ENCODE measurements around the gene CFAP53. TPM values are rescaled to one million over a fixed set of nuclear protein-coding genes. Genes with fewer than 3 reads are reported as not detected.
A peak's percentile ranks its signal among the peaks of the same experiment; 100 is the strongest.
"Not testable (repeated sequence)": the region's sequence is repeated elsewhere in the genome, so short reads cannot be mapped to it uniquely, and the experiment has no call there.

Gene CFAP53, protein sequence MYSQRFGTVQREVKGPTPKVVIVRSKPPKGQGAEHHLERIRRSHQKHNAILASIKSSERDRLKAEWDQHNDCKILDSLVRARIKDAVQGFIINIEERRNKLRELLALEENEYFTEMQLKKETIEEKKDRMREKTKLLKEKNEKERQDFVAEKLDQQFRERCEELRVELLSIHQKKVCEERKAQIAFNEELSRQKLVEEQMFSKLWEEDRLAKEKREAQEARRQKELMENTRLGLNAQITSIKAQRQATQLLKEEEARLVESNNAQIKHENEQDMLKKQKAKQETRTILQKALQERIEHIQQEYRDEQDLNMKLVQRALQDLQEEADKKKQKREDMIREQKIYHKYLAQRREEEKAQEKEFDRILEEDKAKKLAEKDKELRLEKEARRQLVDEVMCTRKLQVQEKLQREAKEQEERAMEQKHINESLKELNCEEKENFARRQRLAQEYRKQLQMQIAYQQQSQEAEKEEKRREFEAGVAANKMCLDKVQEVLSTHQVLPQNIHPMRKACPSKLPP
- total RNA-seq (1 to 10 TPM; 1.2 TPM), polyA plus RNA-seq (under 1 TPM in 2 of 3 donors, not detected in 1; 0.31 to 0.57 TPM), total RNA-seq (0.84 to 2.5 (median 1.3) reads per million in 6 experiments)

- ATAC-seq (peak; percentile 83 to 87), DNase-seq (peak; percentile 63 to 93 (median 84))
- Mint-ChIP-seq H3K9me3 (no peaks in the 10 kb centered on the region), H3K4me1 (peaks cover 6 to 28% (median 22%) of the 10 kb centered on the region in 4 donors), H3K27ac (peak within 1 kb of the TSS; percentile 54 to 95 (median 93)), H3K36me3 (peaks cover 0 to 21% (median 0%) of the 10 kb centered on the region in 3 donors), H3K4me3 (peak within 1 kb of the TSS; percentile 81 to 97 (median 91)), H3K27me3 (peaks cover 0 to 1% (median 0%) of the 10 kb centered on the region in 5 donors)
- POLR2A ChIA-PET = interaction anchor here (0.7 to 2.8 kb wide), 7 partner anchors 15 to 806 kb away, joined by 3 to 29 read pairs (median 3); partner anchors contain the start of genes C18orf32, DYM, MBD1 and SKA1
Observed at GRCh38 chr18:50266248-50266704, at the start of gene CFAP53. Gene CFAP53, minus strand, starts transcription at chr18:50266495. Its CDS starts 91 bp downstream, at chr18:50266404.

- H3K27me3 Mint-ChIP-seq = peaks cover 0 to 17% (median 3%) of the 10 kb centered on the region in 5 donors
- peak overlapping the region in 1 of 10 donors; percentile 36 for H3K4me3 Mint-ChIP-seq
- no peaks in the 10 kb centered on the region for H3K9me3 Mint-ChIP-seq
- H3K27ac Mint-ChIP-seq = no peak overlapping the region
- POLR2A ChIA-PET = no interaction called here
- no peaks in the 10 kb centered on the region for H3K36me3 Mint-ChIP-seq
- ATAC-seq = no peak
- peaks cover 0 to 47% (median 4%) of the 10 kb centered on the region in 4 donors for H3K4me1 Mint-ChIP-seq
- no peak for DNase-seq
Observed at GRCh38 chr18:50315100-50315871, 49.0 kb upstream of the CFAP53 start.

DNA sequence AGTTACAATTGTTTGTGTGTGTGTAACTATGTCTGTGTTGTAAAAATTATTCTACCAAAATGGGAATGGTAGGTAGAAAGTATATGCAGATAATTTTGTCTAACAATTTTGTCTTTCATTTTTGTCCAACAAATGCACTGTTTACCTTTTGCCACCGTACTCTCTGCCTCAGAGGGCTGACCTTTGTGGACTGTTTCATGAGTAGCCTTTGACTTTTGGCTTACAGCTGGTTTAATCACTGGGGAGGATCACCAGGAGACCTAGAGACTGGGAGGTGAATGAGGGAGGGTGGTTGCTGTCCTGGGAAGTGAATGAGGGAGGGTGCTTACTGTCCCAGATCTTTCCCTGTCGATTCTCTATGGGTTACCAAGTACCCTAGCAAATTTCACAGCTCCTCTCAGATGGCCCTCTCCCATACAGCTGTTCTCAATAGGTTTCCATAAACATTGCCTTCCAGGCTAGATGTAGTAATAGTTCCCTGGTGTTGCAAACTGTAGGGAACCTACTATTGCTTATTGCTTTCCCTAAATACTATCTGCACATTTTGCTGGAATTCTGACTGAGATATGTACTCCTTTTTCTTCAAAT is 47.7 kb upstream of the CFAP53 start:
- H3K4me3 Mint-ChIP-seq = no peak overlapping the region
- peaks cover 0 to 17% (median 3%) of the 10 kb centered on the region in 5 donors for H3K27me3 Mint-ChIP-seq
- no peak for DNase-seq
- no peaks in the 10 kb centered on the region for H3K9me3 Mint-ChIP-seq
- ATAC-seq = no peak
- no peaks in the 10 kb centered on the region for H3K36me3 Mint-ChIP-seq
- POLR2A ChIA-PET = no interaction called here
- H3K4me1 Mint-ChIP-seq = peaks cover 0 to 47% (median 0%) of the 10 kb centered on the region in 4 donors
- H3K27ac Mint-ChIP-seq = peak overlapping the region in 1 of 10 donors; percentile 22

DNA sequence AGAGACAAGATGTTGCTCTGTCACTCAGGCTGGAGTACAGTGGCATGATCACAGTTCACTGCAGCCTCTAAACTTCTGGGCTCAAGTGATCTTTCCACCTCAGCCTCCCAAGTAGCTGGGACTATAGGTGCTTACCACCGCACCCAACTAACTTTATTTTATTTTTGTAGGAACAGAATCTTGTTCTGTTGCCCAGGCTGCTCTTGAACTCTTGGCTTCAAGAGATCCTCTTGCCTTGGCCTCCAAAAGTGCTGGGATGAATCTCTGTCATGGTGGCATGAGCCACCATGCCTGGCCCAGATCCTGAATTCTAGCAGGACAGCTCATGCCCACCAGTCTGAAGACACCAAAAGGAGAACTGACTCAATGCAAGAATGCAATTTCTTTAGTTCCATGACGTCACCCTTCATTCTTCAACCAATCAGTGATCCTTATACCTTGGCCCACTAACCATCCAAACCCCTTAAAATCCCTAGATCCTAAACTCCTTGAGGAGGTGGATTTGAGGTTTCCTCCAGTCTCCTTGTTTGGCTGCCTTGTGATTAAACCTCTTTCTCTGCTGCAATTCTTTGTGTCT is 46.8 kb upstream of the CFAP53 start:
- peak overlapping the region in 1 of 10 donors; percentile 70 for H3K27ac Mint-ChIP-seq
- POLR2A ChIA-PET = no interaction called here
- H3K36me3 Mint-ChIP-seq = no peaks in the 10 kb centered on the region
- no peaks in the 10 kb centered on the region for H3K9me3 Mint-ChIP-seq
- H3K4me3 Mint-ChIP-seq = no peak overlapping the region
- H3K4me1 Mint-ChIP-seq = peaks cover 0 to 54% (median 4%) of the 10 kb centered on the region in 4 donors
- no peak for ATAC-seq
- no peak for DNase-seq
- peaks cover 0 to 17% (median 3%) of the 10 kb centered on the region in 5 donors for H3K27me3 Mint-ChIP-seq

GRCh38 chr18:50312296-50313030 is 46.2 kb upstream of the CFAP53 start:
- Mint-ChIP-seq H3K9me3 (no peaks in the 10 kb centered on the region), H3K36me3 (no peaks in the 10 kb centered on the region), H3K27me3 (peaks cover 0 to 17% (median 3%) of the 10 kb centered on the region in 5 donors), H3K4me3 (peak overlapping the region in 1 of 10 donors; percentile 64), H3K4me1 (peaks cover 3 to 60% (median 9%) of the 10 kb centered on the region in 4 donors), H3K27ac (peak overlapping the region in 1 of 10 donors; percentile 70)
- no peak for DNase-seq
- POLR2A ChIA-PET = no interaction called here
- ATAC-seq = no peak

- POLR2A ChIA-PET = no interaction called here
- Mint-ChIP-seq H3K4me3 (no peak overlapping the region), H3K27ac (no peak overlapping the region), H3K9me3 (no peaks in the 10 kb centered on the region), H3K27me3 (peaks cover 0 to 17% (median 3%) of the 10 kb centered on the region in 5 donors), H3K4me1 (peaks cover 7 to 65% (median 16%) of the 10 kb centered on the region in 4 donors), H3K36me3 (no peaks in the 10 kb centered on the region)
- ATAC-seq (no peak), DNase-seq (no peak)
Observed at GRCh38 chr18:50311650-50312049, 45.4 kb upstream of the CFAP53 start.

DNA sequence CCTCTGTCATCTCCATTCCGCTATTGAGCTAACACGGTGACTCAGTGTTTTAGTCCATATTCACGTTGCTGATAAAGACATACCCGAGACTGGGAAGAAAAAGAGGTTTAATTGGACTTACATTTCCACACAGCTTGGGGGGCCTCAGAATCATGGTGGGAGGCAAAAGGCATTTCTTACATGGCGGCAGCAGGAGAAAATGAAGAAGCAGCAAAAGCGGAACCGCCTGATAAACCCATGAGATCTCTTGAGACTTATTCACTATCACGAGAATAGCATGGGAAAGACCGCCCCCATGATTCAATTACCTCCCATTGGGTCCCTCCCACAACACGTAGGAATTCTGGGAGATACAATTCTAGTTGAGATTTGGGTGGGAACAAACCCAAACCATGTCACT is 43.8 kb upstream of the CFAP53 start:
- peaks cover 0 to 3% (median 3%) of the 10 kb centered on the region in 3 donors for H3K36me3 Mint-ChIP-seq
- peaks cover 3 to 17% (median 5%) of the 10 kb centered on the region in 5 donors for H3K27me3 Mint-ChIP-seq
- H3K9me3 Mint-ChIP-seq = peaks cover 0 to 4% (median 2%) of the 10 kb centered on the region in 9 donors
- no peak overlapping the region for H3K4me3 Mint-ChIP-seq
- POLR2A ChIA-PET = interaction anchor here (3.5 kb wide), 1 partner anchor 29 kb away, joined by 22 read pairs; the partner anchor contains the start of gene MBD1
- H3K27ac Mint-ChIP-seq = no peak overlapping the region
- no peak for DNase-seq
- H3K4me1 Mint-ChIP-seq = peaks cover 7 to 56% (median 16%) of the 10 kb centered on the region in 4 donors
- no peak for ATAC-seq

DNA sequence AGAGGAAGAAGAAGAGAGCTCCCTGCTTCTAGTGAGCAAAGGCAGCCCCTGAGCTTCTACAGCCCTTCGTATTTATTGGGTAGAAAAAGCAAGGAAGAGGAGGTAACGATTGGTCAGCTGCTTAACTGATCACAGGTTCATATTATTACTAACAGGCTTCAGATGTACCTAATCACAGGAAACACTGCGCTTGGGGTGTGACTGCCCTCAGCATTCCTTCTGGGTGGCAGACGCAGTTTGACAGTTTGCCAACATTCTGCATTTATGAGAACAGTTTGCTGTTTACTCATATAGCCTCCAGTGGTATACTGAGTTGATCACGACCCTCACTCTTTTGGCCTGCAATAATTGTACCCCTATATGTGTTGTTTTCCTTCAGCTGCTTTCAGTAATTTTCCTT is 42.6 kb upstream of the CFAP53 start:
- peak overlapping the region in 3 of 10 donors; percentile 94 to 97 (median 96) for H3K4me3 Mint-ChIP-seq
- ATAC-seq, DNase-seq, H3K27ac Mint-ChIP-seq, H3K9me3 Mint-ChIP-seq, H3K36me3 Mint-ChIP-seq: not testable (repeated sequence)
- POLR2A ChIA-PET = interaction anchor here (0.6 to 3.5 kb wide), 2 partner anchors 27 to 890 kb away, joined by 3 to 22 read pairs; partner anchors contain the start of gene MBD1
- peaks cover 7 to 46% (median 16%) of the 10 kb centered on the region in 4 donors for H3K4me1 Mint-ChIP-seq
- peaks cover 3 to 14% (median 6%) of the 10 kb centered on the region in 5 donors for H3K27me3 Mint-ChIP-seq

DNA sequence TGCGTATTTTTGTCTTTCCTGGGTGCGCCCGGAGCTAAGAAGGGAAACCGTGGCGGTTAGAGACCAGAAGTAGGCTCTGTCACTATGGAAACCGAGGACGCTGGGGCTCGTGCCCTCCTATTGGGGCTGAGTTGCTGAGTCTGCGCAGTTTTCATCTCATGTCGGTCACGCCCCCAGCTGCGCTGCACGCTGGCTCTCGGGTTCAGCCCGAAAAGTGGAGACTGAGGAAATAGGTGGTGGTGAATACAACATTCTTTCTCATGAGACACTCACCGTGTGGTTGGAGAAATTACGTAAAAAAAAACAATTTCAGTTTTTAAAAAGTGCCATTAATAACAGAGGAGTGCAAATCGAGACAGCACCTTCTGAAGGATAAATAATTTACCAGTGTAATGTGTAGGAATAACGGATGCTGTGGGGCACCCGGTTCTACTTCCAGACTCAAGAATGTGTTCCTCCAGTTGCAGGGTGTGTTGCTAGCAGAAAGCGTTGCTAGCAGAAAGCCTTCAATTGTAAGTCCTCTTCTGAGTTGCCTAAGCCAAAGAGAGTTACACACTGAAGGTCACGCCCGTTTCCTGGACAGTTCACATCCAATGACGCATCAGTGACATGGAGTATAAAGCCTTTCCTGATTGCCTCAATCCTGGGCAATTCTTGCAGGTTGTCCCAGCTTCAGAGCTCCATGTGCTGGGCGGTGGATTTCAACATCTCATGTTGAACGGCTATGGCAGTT is 41.6 kb upstream of the CFAP53 start:
- H3K4me1 Mint-ChIP-seq = peaks cover 7 to 39% (median 16%) of the 10 kb centered on the region in 4 donors
- H3K36me3 Mint-ChIP-seq = peaks cover 0 to 5% (median 3%) of the 10 kb centered on the region in 3 donors
- peaks cover 0 to 5% (median 3%) of the 10 kb centered on the region in 9 donors for H3K9me3 Mint-ChIP-seq
- H3K27ac Mint-ChIP-seq = peak overlapping the region; percentile 59 to 94 (median 90)
- DNase-seq = peak; percentile 76 to 96 (median 89)
- peak; percentile 99 for ATAC-seq
- peaks cover under 1 to 14% (median 7%) of the 10 kb centered on the region in 5 donors for H3K27me3 Mint-ChIP-seq
- H3K4me3 Mint-ChIP-seq = peak overlapping the region; percentile 90 to 97 (median 93)
- POLR2A ChIA-PET = interaction anchor here (0.6 to 3.5 kb wide), 5 partner anchors 10 to 891 kb away, joined by 3 to 22 read pairs (median 5); partner anchors contain the start of genes CFAP53 and MBD1

DNA sequence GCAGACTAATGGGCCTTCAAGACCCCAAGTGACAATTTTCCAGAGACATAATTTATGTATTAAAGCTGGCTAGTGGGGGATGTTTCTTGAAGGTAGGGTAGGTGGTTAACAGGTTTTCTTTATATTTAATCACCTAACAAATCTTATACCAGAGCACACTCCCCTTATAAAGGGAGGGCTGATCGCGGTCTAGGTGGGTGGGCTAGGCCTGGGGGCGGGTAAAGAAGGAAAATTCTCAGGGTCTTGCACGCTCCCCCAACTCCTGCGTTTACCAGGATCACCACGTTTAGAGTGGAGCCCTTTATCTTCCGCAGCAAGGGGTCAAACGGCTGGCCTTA is 41.1 kb upstream of the CFAP53 start:
- POLR2A ChIA-PET = interaction anchor here (0.8 to 3.5 kb wide), 4 partner anchors 9 to 41 kb away, joined by 3 to 22 read pairs (median 9); partner anchors contain the start of genes CFAP53 and MBD1
- peak overlapping the region; percentile 90 to 97 (median 93) for H3K4me3 Mint-ChIP-seq
- peak; percentile 30 to 45 for ATAC-seq
- peaks cover 6 to 19% (median 11%) of the 10 kb centered on the region in 5 donors for H3K27me3 Mint-ChIP-seq
- H3K36me3 Mint-ChIP-seq = peaks cover 0 to 5% (median 3%) of the 10 kb centered on the region in 3 donors
- peaks cover 0 to 5% (median 3%) of the 10 kb centered on the region in 9 donors for H3K9me3 Mint-ChIP-seq
- no peak for DNase-seq
- peak overlapping the region; percentile 59 to 94 (median 90) for H3K27ac Mint-ChIP-seq
- peaks cover 7 to 36% (median 16%) of the 10 kb centered on the region in 4 donors for H3K4me1 Mint-ChIP-seq

Data from naive thymus-derived CD8-positive, alpha-beta T cell (primary cell).